Measurements from ENCODE around the gene DYNLT2. TPM values are rescaled to one million over a fixed set of nuclear protein-coding genes. Genes with fewer than 3 reads are reported as not detected.

DYNLT2 gene
- total and polyA plus RNA-seq, 2 of the 13 experiments (the other 11 are each of a cell fraction or from before 2014, with no cell fraction given): 2.1 to 4.3 TPM

GRCh38 chr6:169722362-169723199, 28.8 kb downstream of the DYNLT2 start (continued):
- TF ChIP-seq, protein P1, sequence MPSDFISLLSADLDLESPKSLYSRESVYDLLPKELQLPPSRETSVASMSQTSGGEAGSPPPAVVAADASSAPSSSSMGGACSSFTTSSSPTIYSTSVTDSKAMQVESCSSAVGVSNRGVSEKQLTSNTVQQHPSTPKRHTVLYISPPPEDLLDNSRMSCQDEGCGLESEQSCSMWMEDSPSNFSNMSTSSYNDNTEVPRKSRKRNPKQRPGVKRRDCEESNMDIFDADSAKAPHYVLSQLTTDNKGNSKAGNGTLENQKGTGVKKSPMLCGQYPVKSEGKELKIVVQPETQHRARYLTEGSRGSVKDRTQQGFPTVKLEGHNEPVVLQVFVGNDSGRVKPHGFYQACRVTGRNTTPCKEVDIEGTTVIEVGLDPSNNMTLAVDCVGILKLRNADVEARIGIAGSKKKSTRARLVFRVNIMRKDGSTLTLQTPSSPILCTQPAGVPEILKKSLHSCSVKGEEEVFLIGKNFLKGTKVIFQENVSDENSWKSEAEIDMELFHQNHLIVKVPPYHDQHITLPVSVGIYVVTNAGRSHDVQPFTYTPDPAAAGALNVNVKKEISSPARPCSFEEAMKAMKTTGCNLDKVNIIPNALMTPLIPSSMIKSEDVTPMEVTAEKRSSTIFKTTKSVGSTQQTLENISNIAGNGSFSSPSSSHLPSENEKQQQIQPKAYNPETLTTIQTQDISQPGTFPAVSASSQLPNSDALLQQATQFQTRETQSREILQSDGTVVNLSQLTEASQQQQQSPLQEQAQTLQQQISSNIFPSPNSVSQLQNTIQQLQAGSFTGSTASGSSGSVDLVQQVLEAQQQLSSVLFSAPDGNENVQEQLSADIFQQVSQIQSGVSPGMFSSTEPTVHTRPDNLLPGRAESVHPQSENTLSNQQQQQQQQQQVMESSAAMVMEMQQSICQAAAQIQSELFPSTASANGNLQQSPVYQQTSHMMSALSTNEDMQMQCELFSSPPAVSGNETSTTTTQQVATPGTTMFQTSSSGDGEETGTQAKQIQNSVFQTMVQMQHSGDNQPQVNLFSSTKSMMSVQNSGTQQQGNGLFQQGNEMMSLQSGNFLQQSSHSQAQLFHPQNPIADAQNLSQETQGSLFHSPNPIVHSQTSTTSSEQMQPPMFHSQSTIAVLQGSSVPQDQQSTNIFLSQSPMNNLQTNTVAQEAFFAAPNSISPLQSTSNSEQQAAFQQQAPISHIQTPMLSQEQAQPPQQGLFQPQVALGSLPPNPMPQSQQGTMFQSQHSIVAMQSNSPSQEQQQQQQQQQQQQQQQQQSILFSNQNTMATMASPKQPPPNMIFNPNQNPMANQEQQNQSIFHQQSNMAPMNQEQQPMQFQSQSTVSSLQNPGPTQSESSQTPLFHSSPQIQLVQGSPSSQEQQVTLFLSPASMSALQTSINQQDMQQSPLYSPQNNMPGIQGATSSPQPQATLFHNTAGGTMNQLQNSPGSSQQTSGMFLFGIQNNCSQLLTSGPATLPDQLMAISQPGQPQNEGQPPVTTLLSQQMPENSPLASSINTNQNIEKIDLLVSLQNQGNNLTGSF (CRISPR knock-in tag; IDR thresholded peaks at IDR 0.05): no peak
- no peak for TF ChIP-seq MYNN (CRISPR knock-in tag; IDR thresholded peaks at IDR 0.05; ENCODE audit: low read depth)
- TF ChIP-seq ESRRA (CRISPR knock-in tag; IDR thresholded peaks at IDR 0.05; ENCODE audit: low read depth): no peak
- TF ChIP-seq KDM1A (CRISPR knock-in tag; IDR thresholded peaks at IDR 0.05): no peak
- no peak for TF ChIP-seq ZNF773 (CRISPR knock-in tag; IDR thresholded peaks at IDR 0.05; ENCODE audit: borderline replicate concordance)
- TF ChIP-seq GFI1 (CRISPR knock-in tag; IDR thresholded peaks at IDR 0.05; ENCODE audit: borderline replicate concordance): 0 out of 2 replicates have a peak, but pooled peaks have one; percentile 2
- TF ChIP-seq HNF4A (CRISPR knock-in tag; IDR thresholded peaks at IDR 0.05): peak; percentile 8; the same call in 1 of the 2 replicates
- TF ChIP-seq ZNF562 (CRISPR knock-in tag; IDR thresholded peaks at IDR 0.05; ENCODE audit: borderline replicate concordance): no peak
- TF ChIP-seq ZNF382 (CRISPR knock-in tag; IDR thresholded peaks at IDR 0.05; ENCODE audit: borderline replicate concordance): no peak
- TF ChIP-seq ZNF639 (CRISPR knock-in tag; conservative IDR thresholded peaks at IDR 0.05): no peak
- TF ChIP-seq, protein P2, sequence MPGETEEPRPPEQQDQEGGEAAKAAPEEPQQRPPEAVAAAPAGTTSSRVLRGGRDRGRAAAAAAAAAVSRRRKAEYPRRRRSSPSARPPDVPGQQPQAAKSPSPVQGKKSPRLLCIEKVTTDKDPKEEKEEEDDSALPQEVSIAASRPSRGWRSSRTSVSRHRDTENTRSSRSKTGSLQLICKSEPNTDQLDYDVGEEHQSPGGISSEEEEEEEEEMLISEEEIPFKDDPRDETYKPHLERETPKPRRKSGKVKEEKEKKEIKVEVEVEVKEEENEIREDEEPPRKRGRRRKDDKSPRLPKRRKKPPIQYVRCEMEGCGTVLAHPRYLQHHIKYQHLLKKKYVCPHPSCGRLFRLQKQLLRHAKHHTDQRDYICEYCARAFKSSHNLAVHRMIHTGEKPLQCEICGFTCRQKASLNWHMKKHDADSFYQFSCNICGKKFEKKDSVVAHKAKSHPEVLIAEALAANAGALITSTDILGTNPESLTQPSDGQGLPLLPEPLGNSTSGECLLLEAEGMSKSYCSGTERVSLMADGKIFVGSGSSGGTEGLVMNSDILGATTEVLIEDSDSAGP (CRISPR knock-in tag; IDR thresholded peaks at IDR 0.05; ENCODE audit: borderline replicate concordance): peak; percentile 81; the same call in 1 of the 2 replicates
- TF ChIP-seq GTF2F1 (IDR thresholded peaks at IDR 0.05; ENCODE audit: low read length): no peak
- peak; percentile 55 for TF ChIP-seq AGO1 (IDR thresholded peaks at IDR 0.05; ENCODE audit: low read depth, low read length, poor library complexity, severe bottlenecking)
- TF ChIP-seq NCOA1 (CRISPR knock-in tag; IDR thresholded peaks at IDR 0.05): peak; percentile 67; the same call in 1 of the 2 replicates
- no peak for TF ChIP-seq JUN (CRISPR knock-in tag; IDR thresholded peaks at IDR 0.05)
- TF ChIP-seq ZNF674 (CRISPR knock-in tag; IDR thresholded peaks at IDR 0.05; ENCODE audit: low read depth): no peak
- TF ChIP-seq MIER2 (CRISPR knock-in tag; IDR thresholded peaks at IDR 0.05): no peak
- TF ChIP-seq PTBP1 (IDR thresholded peaks at IDR 0.05; ENCODE audit: low read depth, low read length, poor library complexity, severe bottlenecking): no peak
- TF ChIP-seq CENPBD1 (CRISPR knock-in tag; IDR thresholded peaks at IDR 0.05; ENCODE audit: borderline replicate concordance, low read depth): no peak
- no peak for TF ChIP-seq ZNF383 (CRISPR knock-in tag; IDR thresholded peaks at IDR 0.05; ENCODE audit: borderline replicate concordance)
- TF ChIP-seq KMT2B (CRISPR knock-in tag; IDR thresholded peaks at IDR 0.05): no peak

Data from HepG2 (cell line).